ENCODE data around the gene ZNF600. TPM values are rescaled to one million over a fixed set of nuclear protein-coding genes. Genes with fewer than 3 reads are reported as not detected.
A peak's percentile ranks its signal among the peaks of the same experiment; 100 is the strongest.
"Not testable (repeated sequence)": the region's sequence is repeated elsewhere in the genome, so short reads cannot be mapped to it uniquely, and the experiment has no call there.

Gene ZNF600
- total RNA-seq, 1 experiment from 2014 or later: 21.1 TPM

DNA sequence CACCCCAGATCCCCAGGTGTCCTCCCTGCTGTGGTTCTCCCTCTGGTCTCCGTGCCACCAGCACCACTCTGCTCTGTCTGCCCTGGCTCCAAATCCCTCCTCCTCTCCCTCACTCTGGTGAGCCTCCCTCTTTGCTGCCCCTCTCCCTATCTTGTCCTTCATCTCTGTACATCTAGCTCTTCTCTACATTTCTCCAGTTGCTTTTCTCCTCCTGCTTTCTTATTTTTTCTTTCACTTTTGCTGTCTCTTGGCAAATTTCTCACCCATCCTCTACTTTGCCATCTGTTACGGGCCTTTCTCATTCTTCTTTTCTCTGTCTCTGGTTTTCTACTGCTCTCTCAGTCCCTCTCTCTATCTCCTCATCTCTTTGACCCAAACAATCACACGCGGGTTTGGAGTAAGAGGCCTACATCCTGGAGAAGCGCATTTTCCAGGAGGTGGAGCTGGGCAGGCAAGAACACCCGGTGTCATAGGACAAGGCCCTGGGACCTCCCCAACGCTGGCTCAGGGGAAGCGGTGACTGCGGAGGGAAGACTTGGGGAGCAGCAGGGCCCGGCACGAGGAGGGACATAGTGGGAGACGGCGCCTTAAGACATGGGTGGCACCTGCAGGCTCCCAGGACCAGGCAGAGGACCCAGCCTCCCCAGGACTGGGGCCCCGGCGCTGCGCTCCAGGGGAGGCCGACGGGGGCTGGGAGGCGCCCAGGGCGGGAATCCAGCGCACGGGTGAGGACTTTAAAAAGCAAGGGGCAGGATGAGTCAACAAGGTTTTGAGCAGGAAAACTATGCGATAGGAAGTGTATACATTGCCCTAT lies 61.7 kb downstream of the ZNF600 start:
- Mint-ChIP-seq H3K4me1 (ENCODE audit: low read depth, unreplicated experiment) (peaks cover 26% of the 10 kb centered on the region), H3K9me3 (ENCODE audit: unreplicated experiment) (peaks cover 19% of the 10 kb centered on the region), H3K36me3 (ENCODE audit: insufficient read depth, unreplicated experiment) (peaks cover 89% of the 10 kb centered on the region), H3K27me3 (ENCODE audit: insufficient read depth, unreplicated experiment) (no peaks in the 10 kb centered on the region), H3K4me3 (ENCODE audit: unreplicated experiment) (peak overlapping the region; percentile 63), H3K27ac (ENCODE audit: unreplicated experiment) (peak overlapping the region; percentile 80)
- TF ChIP-seq, protein P1, sequence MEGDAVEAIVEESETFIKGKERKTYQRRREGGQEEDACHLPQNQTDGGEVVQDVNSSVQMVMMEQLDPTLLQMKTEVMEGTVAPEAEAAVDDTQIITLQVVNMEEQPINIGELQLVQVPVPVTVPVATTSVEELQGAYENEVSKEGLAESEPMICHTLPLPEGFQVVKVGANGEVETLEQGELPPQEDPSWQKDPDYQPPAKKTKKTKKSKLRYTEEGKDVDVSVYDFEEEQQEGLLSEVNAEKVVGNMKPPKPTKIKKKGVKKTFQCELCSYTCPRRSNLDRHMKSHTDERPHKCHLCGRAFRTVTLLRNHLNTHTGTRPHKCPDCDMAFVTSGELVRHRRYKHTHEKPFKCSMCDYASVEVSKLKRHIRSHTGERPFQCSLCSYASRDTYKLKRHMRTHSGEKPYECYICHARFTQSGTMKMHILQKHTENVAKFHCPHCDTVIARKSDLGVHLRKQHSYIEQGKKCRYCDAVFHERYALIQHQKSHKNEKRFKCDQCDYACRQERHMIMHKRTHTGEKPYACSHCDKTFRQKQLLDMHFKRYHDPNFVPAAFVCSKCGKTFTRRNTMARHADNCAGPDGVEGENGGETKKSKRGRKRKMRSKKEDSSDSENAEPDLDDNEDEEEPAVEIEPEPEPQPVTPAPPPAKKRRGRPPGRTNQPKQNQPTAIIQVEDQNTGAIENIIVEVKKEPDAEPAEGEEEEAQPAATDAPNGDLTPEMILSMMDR (IDR thresholded peaks at IDR 0.05; ENCODE audit: insufficient read depth in 1 of 2, low read depth in 1 of 2, low read length in 1 of 2, severe bottlenecking in 1 of 2, unreplicated experiment in 1 of 2): no peak
- Histone ChIP-seq H3K4me3 (ENCODE audit: low read depth, low read length) (no peak overlapping the region), H3K9me3 (peaks cover 24% of the 10 kb centered on the region), H3K4me1 (peaks cover 35% of the 10 kb centered on the region), H3K27me3 (replicated peaks; ENCODE audit: control insufficient read depth, insufficient read depth, low read length) (no peaks in the 10 kb centered on the region), H3K36me3 (ENCODE audit: control insufficient read depth, insufficient read depth, low read length) (peaks cover 5% of the 10 kb centered on the region; the same call in 1 of the 2 replicates)
- no peak for DNase-seq
- CTCF ChIA-PET: no interaction called here
- intact Hi-C loops (cut with micrococcal nuclease; ENCODE audit: unreplicated experiment): loop anchor here (1.0 kb wide), 1 partner anchor 9 kb away; no protein-coding TSS in a partner anchor
- POLR2A ChIA-PET: no interaction called here
- BruUV-seq (replicated peaks): no TSS peak

DNA sequence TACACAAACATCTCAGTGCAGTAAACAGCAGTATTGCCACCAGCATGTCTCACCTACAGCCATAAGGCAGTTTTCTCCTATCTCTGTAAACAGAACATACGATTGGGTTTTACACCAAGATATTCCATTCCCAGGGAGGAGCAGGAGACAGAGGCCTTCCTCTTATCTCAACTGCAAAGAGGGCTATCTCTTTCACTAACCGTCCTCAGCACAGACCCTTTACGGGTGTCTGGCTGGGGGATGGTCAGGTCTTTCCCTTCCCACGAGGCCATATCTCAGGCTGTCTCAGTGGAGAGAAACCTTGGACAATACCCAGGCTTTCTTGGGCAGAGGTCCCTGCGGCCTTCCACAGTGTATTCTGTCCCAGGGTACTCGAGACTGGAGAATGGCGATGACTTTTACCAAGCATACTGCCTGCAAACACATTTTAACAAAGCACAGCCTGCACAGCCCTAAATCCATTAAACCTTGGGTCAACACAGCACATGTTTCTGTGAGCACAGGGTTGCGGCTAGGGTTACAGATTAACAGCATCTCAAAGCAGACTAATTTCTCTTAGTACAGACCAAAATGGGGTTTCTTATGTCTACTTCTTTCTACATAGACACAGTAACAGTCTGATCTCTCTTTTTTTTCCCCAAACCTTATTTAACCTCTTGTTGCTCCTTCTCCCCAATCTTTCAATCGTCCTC lies 62.5 kb downstream of the ZNF600 start:
- BruUV-seq (replicated peaks); CTCF ChIA-PET; H3K36me3 ChIP-seq (ENCODE audit: control insufficient read depth, insufficient read depth, low read length); H3K4me3 ChIP-seq (ENCODE audit: low read depth, low read length); H3K27me3 Mint-ChIP-seq (ENCODE audit: insufficient read depth, unreplicated experiment); POLR2A ChIA-PET; H3K27me3 ChIP-seq (replicated peaks; ENCODE audit: control insufficient read depth, insufficient read depth, low read length): not testable (repeated sequence)
- peaks cover 33% of the 10 kb centered on the region for H3K4me1 Mint-ChIP-seq (ENCODE audit: low read depth, unreplicated experiment)
- peaks cover 24% of the 10 kb centered on the region for H3K9me3 ChIP-seq
- H3K9me3 Mint-ChIP-seq (ENCODE audit: unreplicated experiment): peaks cover 27% of the 10 kb centered on the region
- intact Hi-C loops (cut with micrococcal nuclease; ENCODE audit: unreplicated experiment): loop anchor here (1.0 kb wide), 1 partner anchor 10 kb away; no protein-coding TSS in a partner anchor
- H3K36me3 Mint-ChIP-seq (ENCODE audit: insufficient read depth, unreplicated experiment): peaks cover 92% of the 10 kb centered on the region
- peak overlapping the region; percentile 63 for H3K4me3 Mint-ChIP-seq (ENCODE audit: unreplicated experiment)
- DNase-seq: peak; percentile 79 to 82
- peak overlapping the region; percentile 80 for H3K27ac Mint-ChIP-seq (ENCODE audit: unreplicated experiment)
- H3K4me1 ChIP-seq: peaks cover 33% of the 10 kb centered on the region

DNA sequence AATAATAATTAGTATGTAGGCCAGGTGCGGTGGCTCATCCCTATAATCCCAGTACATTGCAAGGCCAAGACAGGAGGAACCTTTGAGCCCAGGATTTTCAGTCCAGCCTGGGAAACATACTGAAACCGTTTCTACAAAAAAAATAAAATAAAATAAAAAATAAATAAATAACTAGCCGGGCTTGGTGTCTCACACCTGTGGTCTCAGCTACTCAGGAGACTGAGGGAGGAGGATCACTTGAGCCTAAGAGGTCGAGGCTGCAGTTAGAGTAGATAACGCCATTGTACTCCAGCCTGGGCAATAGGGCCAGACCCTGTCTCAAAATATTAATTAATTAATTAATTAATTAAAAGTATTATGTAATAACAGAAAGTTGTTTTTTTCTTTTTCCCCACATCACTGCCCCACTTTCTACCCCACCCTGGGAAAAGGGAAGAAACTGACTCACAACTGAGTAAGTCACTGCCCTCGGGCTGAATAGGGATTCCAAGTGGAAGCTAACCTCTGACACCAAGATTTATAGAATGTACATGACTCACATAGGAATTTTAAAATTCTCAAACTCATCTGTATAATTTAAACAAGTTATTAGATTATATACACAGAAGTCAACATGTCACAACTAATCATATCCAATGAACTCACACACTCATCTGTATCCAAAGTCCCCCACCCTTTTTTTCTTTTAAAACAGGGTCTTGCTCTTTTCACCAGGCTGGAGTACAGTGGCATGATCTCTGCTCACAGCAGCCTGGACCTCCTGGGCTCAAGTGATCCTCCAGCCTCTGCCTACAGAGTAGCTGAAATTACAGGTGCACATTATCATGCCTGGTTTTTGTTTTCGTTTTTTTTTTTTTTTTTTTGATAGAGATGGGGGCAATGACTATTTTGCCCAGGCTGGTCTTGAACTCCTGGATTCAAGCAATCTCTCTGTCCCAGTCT lies 64.3 kb downstream of the ZNF600 start:
- POLR2A ChIA-PET: no interaction called here
- peaks cover 33% of the 10 kb centered on the region for H3K4me1 Mint-ChIP-seq (ENCODE audit: low read depth, unreplicated experiment)
- no peaks in the 10 kb centered on the region for H3K27me3 Mint-ChIP-seq (ENCODE audit: insufficient read depth, unreplicated experiment)
- Histone ChIP-seq H3K27me3 (replicated peaks; ENCODE audit: control insufficient read depth, insufficient read depth, low read length) (no peaks in the 10 kb centered on the region), H3K9me3 (peaks cover 24% of the 10 kb centered on the region), H3K4me1 (peaks cover 29% of the 10 kb centered on the region), H3K36me3 (ENCODE audit: control insufficient read depth, insufficient read depth, low read length) (peaks cover 8% of the 10 kb centered on the region; the same call in 1 of the 2 replicates), H3K4me3 (ENCODE audit: low read depth, low read length) (no peak overlapping the region)
- intact Hi-C loops (cut with micrococcal nuclease; ENCODE audit: unreplicated experiment): no loop called here
- CTCF ChIA-PET: interaction anchor here (0.6 kb wide), 1 partner anchor 672 kb away, joined by 5 read pairs; no protein-coding TSS in a partner anchor
- H3K27ac Mint-ChIP-seq (ENCODE audit: unreplicated experiment): peak overlapping the region; percentile 80
- BruUV-seq (replicated peaks): no TSS peak
- peak overlapping the region; percentile 63 for H3K4me3 Mint-ChIP-seq (ENCODE audit: unreplicated experiment)
- H3K9me3 Mint-ChIP-seq (ENCODE audit: unreplicated experiment): peaks cover 29% of the 10 kb centered on the region
- TF ChIP-seq, protein P1 (IDR thresholded peaks at IDR 0.05; ENCODE audit: insufficient read depth in 1 of 2, low read depth in 1 of 2, low read length in 1 of 2, severe bottlenecking in 1 of 2, unreplicated experiment in 1 of 2): no peak
- no peak for DNase-seq
- H3K36me3 Mint-ChIP-seq (ENCODE audit: insufficient read depth, unreplicated experiment): peaks cover 94% of the 10 kb centered on the region

DNA sequence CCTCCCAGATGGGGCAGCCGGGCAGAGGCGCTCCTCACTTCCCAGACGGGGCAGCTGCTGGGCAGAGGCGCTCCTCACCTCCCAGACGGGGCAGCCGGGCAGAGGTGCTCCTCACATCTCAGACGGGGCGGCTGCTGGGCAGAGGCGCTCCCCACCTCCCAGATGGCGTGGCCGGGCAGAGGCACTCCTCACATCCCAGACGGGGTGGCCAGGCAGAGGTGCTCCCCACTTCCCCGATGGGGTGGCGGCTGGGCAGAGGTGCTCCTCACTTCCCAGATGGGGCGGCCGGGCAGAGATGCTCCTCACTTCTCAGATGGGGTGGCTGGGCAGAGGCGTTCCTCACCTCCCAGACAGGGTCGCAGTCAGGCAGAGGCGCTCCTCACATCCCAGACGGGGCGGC lies 66.0 kb downstream of the ZNF600 start:
- H3K27me3 Mint-ChIP-seq (ENCODE audit: insufficient read depth, unreplicated experiment); H3K27me3 ChIP-seq (replicated peaks; ENCODE audit: control insufficient read depth, insufficient read depth, low read length); intact Hi-C loops (cut with micrococcal nuclease; ENCODE audit: unreplicated experiment); H3K4me3 ChIP-seq (ENCODE audit: low read depth, low read length); CTCF ChIA-PET; H3K27ac Mint-ChIP-seq (ENCODE audit: unreplicated experiment); H3K4me3 Mint-ChIP-seq (ENCODE audit: unreplicated experiment); DNase-seq; BruUV-seq (replicated peaks); H3K36me3 ChIP-seq (ENCODE audit: control insufficient read depth, insufficient read depth, low read length); POLR2A ChIA-PET: not testable (repeated sequence)
- peaks cover 23% of the 10 kb centered on the region for H3K9me3 ChIP-seq
- peaks cover 94% of the 10 kb centered on the region for H3K36me3 Mint-ChIP-seq (ENCODE audit: insufficient read depth, unreplicated experiment)
- peaks cover 33% of the 10 kb centered on the region for H3K4me1 Mint-ChIP-seq (ENCODE audit: low read depth, unreplicated experiment)
- peaks cover 26% of the 10 kb centered on the region for H3K4me1 ChIP-seq
- peaks cover 29% of the 10 kb centered on the region for H3K9me3 Mint-ChIP-seq (ENCODE audit: unreplicated experiment)

Measured in Caco-2 (cell line).